GM12892 (cell line): ENCODE results near the gene FGF19.

Source experiments
- POLR2A ChIP-seq: IDR thresholded peaks from 2 replicates; pipeline ENCODE4 v1.6.1; 2011; ENCODE audit warnings: low read depth, low read length, control low read depth
- POLR2AphosphoS5 ChIP-seq: IDR thresholded peaks from 2 replicates; pipeline ENCODE4 v1.6.1; 2011; ENCODE audit warnings: low read depth, low read length, control low read depth

GRCh38 chr11:69662806-69663205 is 41.0 kb downstream of the FGF19 start:
- TF ChIP-seq POLR2A = no peak
- no peak for TF ChIP-seq POLR2AphosphoS5
